HepG2 (cell line): ENCODE results near the gene PCAT7. TPM values are rescaled to one million over a fixed set of nuclear protein-coding genes. Genes with fewer than 3 reads are reported as not detected.
"Not testable (repeated sequence)": the region's sequence is repeated elsewhere in the genome, so short reads cannot be mapped to it uniquely, and the experiment has no call there.

ENCODE experiments used
- ATAC-seq: fragments of 200-7000 bp; cut with Tn5 transposase; 3 replicates; pipeline ENCODE4 v1.9.1; 2020; ENCODE audit warnings: mild to moderate bottlenecking, moderate library complexity
- BruUV-seq: library from RNA; stranded (reverse); fragments of 400-500 nt; replicated peaks from 2 replicates; lab custom pipeline; 2021; lab: Mats Ljungman, UMichigan
- CTCF ChIA-PET: fragments of 300-600 bp; formaldehyde crosslinking; extraction: SDS; loops from one replicate; lab custom pipeline; 2021; ENCODE audit warnings: low total read pairs, inconsistent platforms, low intra/inter-chr PET ratio; lab: Yijun Ruan, JAX
- POLR2A ChIA-PET: fragments of 350-600 bp; sonication (Branson Sonifier 250); formaldehyde crosslinking; loops from one replicate; lab custom pipeline; 2020; ENCODE audit warnings: antibody characterized with exemption, inconsistent platforms; lab: Yijun Ruan, JAX
- DNase-seq: peaks from one replicate; pipeline ENCODE4 v3.0.0-alpha.2; 2015; ENCODE audit warnings: low spot score
- FAIRE-seq: peaks from 3 replicates; lab custom pipeline; 2011; peaks lifted over from hg19 to GRCh38; lab: Jason Lieb, UNC
- H2AFZ ChIP-seq: one replicate; pipeline ENCODE4 v1.6.1; 2011; ENCODE audit warnings: low read length, inconsistent platforms
- H3K27ac ChIP-seq: fragments of 300-600 bp; 3 replicates; pipeline ENCODE4 v1.8.0; 2011; ENCODE audit warnings: mixed run types, mild to moderate bottlenecking, mixed read lengths, low read length, inconsistent platforms; ENCODE audit not compliant: insufficient read depth; ENCODE audit errors: extremely low read length
- H3K27me3 ChIP-seq, 2 experiments: fragments of 200-600 bp in 1 of 2; 2 replicates in 1 of 2; 3 replicates in 1 of 2; pipeline versions ENCODE4 v1.6.0 to v1.8.0; 2011; ENCODE audit warnings: low read length in 2 of 2, mild to moderate bottlenecking in 2 of 2, moderate library complexity in 2 of 2, inconsistent platforms in 1 of 2; ENCODE audit not compliant: insufficient read depth in 2 of 2, control insufficient read depth in 1 of 2
- H3K36me3 ChIP-seq, 2 experiments: fragments of 200-600 bp in 1 of 2; replicated peaks in 1 of 2; 2 replicates in 1 of 2; 3 replicates in 1 of 2; pipeline versions ENCODE4 v1.5.1 to v1.8.0; 2011; ENCODE audit warnings: low read length in 2 of 2, inconsistent platforms in 1 of 2; ENCODE audit not compliant: insufficient read depth in 2 of 2, control insufficient read depth in 1 of 2
- H3K4me1 ChIP-seq: 2 replicates; pipeline ENCODE4 v1.5.1; 2012; ENCODE audit warnings: low read length, inconsistent platforms; ENCODE audit not compliant: insufficient read depth
- H3K4me2 ChIP-seq: 2 replicates; pipeline ENCODE4 v1.6.0; 2011; ENCODE audit warnings: low read depth, low read length, inconsistent platforms
- H3K4me3 ChIP-seq, 3 experiments: fragments of 200-600 bp in 1 of 3; sonication (generic), shearing (Covaris generic) in 1 of 3; replicated peaks in 1 of 3; 2 replicates each; pipeline ENCODE4 v1.5.1; 2011 to 2016; ENCODE audit warnings: low read length in 3 of 3, inconsistent platforms in 2 of 3, low read depth in 2 of 3, mild to moderate bottlenecking in 2 of 3, control low read depth in 1 of 3, mixed read lengths in 1 of 3; ENCODE audit not compliant: insufficient read depth in 1 of 3
- H3K79me2 ChIP-seq: one replicate; pipeline ENCODE4 v1.6.1; 2011; ENCODE audit warnings: low read length, inconsistent platforms; ENCODE audit not compliant: insufficient read depth
- H3K9ac ChIP-seq: 2 replicates; pipeline ENCODE4 v1.6.0; 2011; ENCODE audit warnings: mild to moderate bottlenecking, low read depth, low read length, inconsistent platforms; ENCODE audit not compliant: insufficient read depth
- H3K9me3 ChIP-seq: 2 replicates; pipeline ENCODE4 v1.5.1; 2012; ENCODE audit warnings: mild to moderate bottlenecking, low read length
- H4K20me1 ChIP-seq: 2 replicates; pipeline ENCODE4 v1.6.0; 2011; ENCODE audit warnings: inconsistent platforms, mild to moderate bottlenecking, low read length, moderate library complexity; ENCODE audit not compliant: insufficient read depth
- CEBPG ChIP-seq: IDR thresholded peaks from 2 replicates; pipeline ENCODE4 v1.6.1; 2016
- HMG20B ChIP-seq: conservative IDR thresholded peaks from 2 replicates; pipeline ENCODE4 v1.6.1; 2016; ENCODE audit warnings: missing genetic modification reagents, missing compliant biosample characterization
- IRX3 ChIP-seq: sonication (generic); formaldehyde crosslinking; IDR thresholded peaks from 2 replicates; pipeline ENCODE4 v1.8.1; 2023; ENCODE audit warnings: mild to moderate bottlenecking, low read depth, missing genetic modification reagents, borderline replicate concordance
- ZBTB25 ChIP-seq: IDR thresholded peaks from 2 replicates; pipeline ENCODE4 v1.6.1; 2018; ENCODE audit warnings: missing genetic modification reagents
- ZFY ChIP-seq: sonication (generic); formaldehyde crosslinking; IDR thresholded peaks from 2 replicates; pipeline ENCODE4 v1.4.0; 2020; ENCODE audit warnings: missing genetic modification reagents
- ZNF329 ChIP-seq: sonication (generic); formaldehyde crosslinking; IDR thresholded peaks from 2 replicates; pipeline ENCODE4 v1.9.0; 2021; ENCODE audit warnings: low read depth, mild to moderate bottlenecking, missing genetic modification reagents
- WGBS: methylation state at CpG from one replicate; pipeline ENCODE4 v1.1.6; 2017; ENCODE audit warnings: low lambda C conversion rate; 5-methylcytosine and 5-hydroxymethylcytosine counted together
- in situ Hi-C: cut with HindIII; loops from 2 replicates; pipeline ENCODE4 v1.10.0; 2017; ENCODE audit warnings: low pct_unique_long_range_greater_than_20kb; ENCODE audit not compliant: extremely low pct_ligation_motif_present
- intact Hi-C: fragments of 100-400 bp; cut with micrococcal nuclease; formaldehyde crosslinking; loops from one replicate; pipeline ENCODE4 v1.10.0; 2022; ENCODE audit not compliant: unreplicated experiment
- polyA plus RNA-seq, 8 experiments: library from polyadenylated mRNA; depleted of rRNA in 3 of 8; stranded (reverse) in 7 of 8; unstranded in 1 of 8; fragments of >200 nt; fragmentation: Illumina TruSeq in 4 of 8; extraction: Trizol in 4 of 8; gene quantifications; 2 replicates each; pipeline versions ENCODE4 v1.2.1 to v1.2.3, GENCODE V29; 2011 to 2016; ENCODE audit warnings: low read depth in 4 of 8, missing spikeins in 1 of 8, mixed read lengths in 1 of 8; ENCODE audit not compliant: insufficient read depth in 1 of 8
- total RNA-seq, 5 experiments: library from RNA; depleted of rRNA; stranded (reverse); fragments of >200 nt; fragmentation: Illumina TruSeq; extraction: Trizol; gene quantifications; 2 replicates each; pipeline ENCODE4 v1.2.3, GENCODE V29; 2016; ENCODE audit warnings: low read depth in 1 of 5

Gene PCAT7
- total and polyA plus RNA-seq, 2 of the 13 experiments (the other 11 are each of a cell fraction or from before 2014, with no cell fraction given), result 2.3 to 3.9 TPM

- FAIRE-seq, result no peak
- no peaks in the 10 kb centered on the region for H4K20me1 ChIP-seq
- TF ChIP-seq ZNF329, result no peak
- no peak for TF ChIP-seq CEBPG (CRISPR knock-in tag)
- TF ChIP-seq ZBTB25 (CRISPR knock-in tag), result no peak
- TF ChIP-seq HMG20B (CRISPR knock-in tag), result no peak
- no peak for TF ChIP-seq IRX3 (CRISPR knock-in tag)
- no peak for TF ChIP-seq ZFY (CRISPR knock-in tag)
- peaks cover 16% of the 10 kb centered on the region for H3K4me1 ChIP-seq
- in situ Hi-C loops (no loop called here), intact Hi-C loops (no loop called here)
- no peak overlapping the region for H3K4me3 ChIP-seq
- no peak overlapping the region for H3K27ac ChIP-seq
- H3K9ac ChIP-seq, result no peak overlapping the region
- POLR2A ChIA-PET, result no interaction called here
- H3K27me3 ChIP-seq, result peaks cover 3 to 14% of the 10 kb centered on the region in 2 experiments; a peak in 3 of 5 replicates
- no peaks in the 10 kb centered on the region for H3K79me2 ChIP-seq
- H2AFZ ChIP-seq, result no peak overlapping the region
- 56% methylated on average over 8 of the region's 8 CpGs for WGBS
- no peak overlapping the region for H3K4me2 ChIP-seq
- no peak for ATAC-seq
- no peak for DNase-seq
- CTCF ChIA-PET, result no interaction called here
- no TSS peak for BruUV-seq
- no peaks in the 10 kb centered on the region for H3K36me3 ChIP-seq
- no peaks in the 10 kb centered on the region for H3K9me3 ChIP-seq
Observed at GRCh38 chr9:94591876-94592275, 37.0 kb downstream of the PCAT7 start.

GRCh38 chr9:94592683-94593082 is 37.8 kb downstream of the PCAT7 start:
- POLR2A ChIA-PET, H3K36me3 ChIP-seq, in situ Hi-C loops, H3K27ac ChIP-seq, H3K4me2 ChIP-seq, BruUV-seq, H4K20me1 ChIP-seq, H3K4me1 ChIP-seq, CTCF ChIA-PET, DNase-seq, H3K4me3 ChIP-seq, H3K9ac ChIP-seq, intact Hi-C loops, H3K79me2 ChIP-seq, H3K27me3 ChIP-seq, ATAC-seq, H2AFZ ChIP-seq, H3K9me3 ChIP-seq, FAIRE-seq: not testable (repeated sequence)
- 45% methylated on average over 6 of the region's 7 CpGs for WGBS
